ENCODE results near the gene ABCF1. TPM values are rescaled to one million over a fixed set of nuclear protein-coding genes. Genes with fewer than 3 reads are reported as not detected.

ABCF1 gene
- total RNA-seq, 4 donors from 2014 or later: 17.4 to 48.6 (median 28.9) TPM

GRCh38 chr6:30537931-30538330 lies 33.3 kb upstream of the ABCF1 start:
- intact Hi-C loops (cut with DNase I; ENCODE audit: low total_unique reads): no loop called here
- Histone ChIP-seq H3K4me1 (no peaks in the 10 kb centered on the region), H3K27me3 (no peaks in the 10 kb centered on the region), H3K9me3 (no peaks in the 10 kb centered on the region), H3K36me3 (no peaks in the 10 kb centered on the region), H3K4me3 (no peak overlapping the region), H3K27ac (no peak overlapping the region)
- TF ChIP-seq, protein P1, sequence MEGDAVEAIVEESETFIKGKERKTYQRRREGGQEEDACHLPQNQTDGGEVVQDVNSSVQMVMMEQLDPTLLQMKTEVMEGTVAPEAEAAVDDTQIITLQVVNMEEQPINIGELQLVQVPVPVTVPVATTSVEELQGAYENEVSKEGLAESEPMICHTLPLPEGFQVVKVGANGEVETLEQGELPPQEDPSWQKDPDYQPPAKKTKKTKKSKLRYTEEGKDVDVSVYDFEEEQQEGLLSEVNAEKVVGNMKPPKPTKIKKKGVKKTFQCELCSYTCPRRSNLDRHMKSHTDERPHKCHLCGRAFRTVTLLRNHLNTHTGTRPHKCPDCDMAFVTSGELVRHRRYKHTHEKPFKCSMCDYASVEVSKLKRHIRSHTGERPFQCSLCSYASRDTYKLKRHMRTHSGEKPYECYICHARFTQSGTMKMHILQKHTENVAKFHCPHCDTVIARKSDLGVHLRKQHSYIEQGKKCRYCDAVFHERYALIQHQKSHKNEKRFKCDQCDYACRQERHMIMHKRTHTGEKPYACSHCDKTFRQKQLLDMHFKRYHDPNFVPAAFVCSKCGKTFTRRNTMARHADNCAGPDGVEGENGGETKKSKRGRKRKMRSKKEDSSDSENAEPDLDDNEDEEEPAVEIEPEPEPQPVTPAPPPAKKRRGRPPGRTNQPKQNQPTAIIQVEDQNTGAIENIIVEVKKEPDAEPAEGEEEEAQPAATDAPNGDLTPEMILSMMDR (IDR thresholded peaks at IDR 0.05): no peak
- no peak for TF ChIP-seq POLR2A (IDR thresholded peaks at IDR 0.05)
- DNase-seq: no peak

GRCh38 chr6:30541515-30542403 lies 29.5 kb upstream of the ABCF1 start:
- Histone ChIP-seq H3K4me3 (peak overlapping the region in 1 of 2 donors; percentile 10), H3K36me3 (no peaks in the 10 kb centered on the region), H3K9me3 (no peaks in the 10 kb centered on the region), H3K27me3 (no peaks in the 10 kb centered on the region), H3K27ac (peak overlapping the region in 1 of 2 donors; percentile 76), H3K4me1 (no peaks in the 10 kb centered on the region)
- DNase-seq: peak; percentile 72 to 77
- intact Hi-C loops (cut with DNase I; ENCODE audit: low total_unique reads): loop anchor here (5.0 kb wide), 1 partner anchor 59 kb away; no protein-coding TSS in a partner anchor
- TF ChIP-seq, protein P1 (IDR thresholded peaks at IDR 0.05): peak; percentile 82 to 96 (median 94)
- TF ChIP-seq POLR2A (IDR thresholded peaks at IDR 0.05): peak in 1 of 2 donors; percentile 20

- no peaks in the 10 kb centered on the region for H3K4me1 ChIP-seq
- no peaks in the 10 kb centered on the region for H3K9me3 ChIP-seq
- H3K36me3 ChIP-seq: no peaks in the 10 kb centered on the region
- no peak overlapping the region for H3K4me3 ChIP-seq
- intact Hi-C loops (cut with DNase I; ENCODE audit: low total_unique reads): loop anchor here (5.0 kb wide), 1 partner anchor 60 kb away; no protein-coding TSS in a partner anchor
- no peak for DNase-seq
- peak overlapping the region in 1 of 2 donors; percentile 76 for H3K27ac ChIP-seq
- no peak for TF ChIP-seq POLR2A (IDR thresholded peaks at IDR 0.05)
- TF ChIP-seq, protein P1 (IDR thresholded peaks at IDR 0.05): no peak
- no peaks in the 10 kb centered on the region for H3K27me3 ChIP-seq
Measured at GRCh38 chr6:30542404-30542725, 28.9 kb upstream of the ABCF1 start.

GRCh38 chr6:30542915-30543314 lies 28.3 kb upstream of the ABCF1 start:
- Histone ChIP-seq H3K9me3 (no peaks in the 10 kb centered on the region), H3K36me3 (no peaks in the 10 kb centered on the region), H3K4me1 (no peaks in the 10 kb centered on the region), H3K27ac (peak overlapping the region in 1 of 2 donors; percentile 76), H3K4me3 (no peak overlapping the region), H3K27me3 (no peaks in the 10 kb centered on the region)
- no peak for TF ChIP-seq POLR2A (IDR thresholded peaks at IDR 0.05)
- TF ChIP-seq, protein P1 (IDR thresholded peaks at IDR 0.05): no peak
- intact Hi-C loops (cut with DNase I; ENCODE audit: low total_unique reads): loop anchor here (5.0 kb wide), 1 partner anchor 61 kb away; no protein-coding TSS in a partner anchor
- no peak for DNase-seq

DNA sequence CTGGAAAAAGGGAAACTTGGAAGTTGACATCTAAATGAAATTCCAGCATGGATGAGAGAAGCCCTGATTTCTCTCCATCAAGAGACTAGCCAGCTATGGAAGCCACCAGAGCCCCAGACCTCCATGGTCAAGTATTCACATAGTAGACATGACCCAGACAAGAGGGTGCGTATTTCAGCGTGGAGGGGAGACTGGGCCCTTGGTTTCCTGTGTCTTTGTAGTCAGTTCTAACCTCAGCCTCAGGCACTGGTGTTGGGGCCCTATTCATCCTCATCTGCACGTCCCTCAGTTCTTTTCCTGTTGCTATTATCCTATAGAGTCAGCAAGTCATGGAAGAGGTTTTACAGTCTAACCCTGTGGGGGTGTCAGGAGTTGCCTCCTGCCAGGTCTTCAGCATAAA lies 27.4 kb upstream of the ABCF1 start:
- Histone ChIP-seq H3K27ac (peak overlapping the region in 1 of 2 donors; percentile 76), H3K4me1 (no peaks in the 10 kb centered on the region), H3K9me3 (no peaks in the 10 kb centered on the region), H3K4me3 (no peak overlapping the region), H3K36me3 (no peaks in the 10 kb centered on the region), H3K27me3 (no peaks in the 10 kb centered on the region)
- TF ChIP-seq, protein P1 (IDR thresholded peaks at IDR 0.05): no peak
- TF ChIP-seq POLR2A (IDR thresholded peaks at IDR 0.05): no peak
- DNase-seq: no peak
- intact Hi-C loops (cut with DNase I; ENCODE audit: low total_unique reads): loop anchor here (5.0 kb wide), 1 partner anchor 62 kb away; no protein-coding TSS in a partner anchor

Measured in uterus (tissue), 4 donors.